Vagina (tissue), 2 donors: ENCODE measurements around the gene TMEM259.

ENCODE experiments used
- POLR2A ChIP-seq, 2 donors: fragments of 450-650 bp; IDR thresholded peaks; one replicate each; pipeline ENCODE4 v1.6.1; 2017; ENCODE audit warnings: antibody characterized with exemption in 2 of 2, mild to moderate bottlenecking in 2 of 2, moderate library complexity in 2 of 2
- TF ChIP-seq, protein P1 (sequence below), 3 experiments: fragments of 450-650 bp in 2 of 3; fragments of 200-600 bp in 1 of 3; sonication (generic) in 1 of 3; IDR thresholded peaks; one replicate each; pipeline ENCODE4 v1.5.1; 2017 to 2019; ENCODE audit warnings: antibody characterized with exemption in 3 of 3, mild to moderate bottlenecking in 2 of 3, moderate library complexity in 2 of 3

GRCh38 chr19:1025960-1026782 lies 5.2 kb upstream of the TMEM259 start, which contains the start of gene CNN2:
- TF ChIP-seq, protein P1, sequence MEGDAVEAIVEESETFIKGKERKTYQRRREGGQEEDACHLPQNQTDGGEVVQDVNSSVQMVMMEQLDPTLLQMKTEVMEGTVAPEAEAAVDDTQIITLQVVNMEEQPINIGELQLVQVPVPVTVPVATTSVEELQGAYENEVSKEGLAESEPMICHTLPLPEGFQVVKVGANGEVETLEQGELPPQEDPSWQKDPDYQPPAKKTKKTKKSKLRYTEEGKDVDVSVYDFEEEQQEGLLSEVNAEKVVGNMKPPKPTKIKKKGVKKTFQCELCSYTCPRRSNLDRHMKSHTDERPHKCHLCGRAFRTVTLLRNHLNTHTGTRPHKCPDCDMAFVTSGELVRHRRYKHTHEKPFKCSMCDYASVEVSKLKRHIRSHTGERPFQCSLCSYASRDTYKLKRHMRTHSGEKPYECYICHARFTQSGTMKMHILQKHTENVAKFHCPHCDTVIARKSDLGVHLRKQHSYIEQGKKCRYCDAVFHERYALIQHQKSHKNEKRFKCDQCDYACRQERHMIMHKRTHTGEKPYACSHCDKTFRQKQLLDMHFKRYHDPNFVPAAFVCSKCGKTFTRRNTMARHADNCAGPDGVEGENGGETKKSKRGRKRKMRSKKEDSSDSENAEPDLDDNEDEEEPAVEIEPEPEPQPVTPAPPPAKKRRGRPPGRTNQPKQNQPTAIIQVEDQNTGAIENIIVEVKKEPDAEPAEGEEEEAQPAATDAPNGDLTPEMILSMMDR (IDR thresholded peaks at IDR 0.05), result no peak
- TF ChIP-seq POLR2A (IDR thresholded peaks at IDR 0.05), result peak in 1 of 2 donors; percentile 93
